Sigmoid colon (tissue), 7 donors: Measurements from ENCODE around the gene ACTN1. TPM values are rescaled to one million over a fixed set of nuclear protein-coding genes. Genes with fewer than 3 reads are reported as not detected.
A peak's percentile ranks its signal among the peaks of the same experiment; 100 is the strongest.

ENCODE experiments used
- DNase-seq: peaks from one replicate; pipeline ENCODE4 v3.0.0-alpha.2; 2019
- H3K27ac ChIP-seq, 4 donors: fragments of 200-600 bp; sonication (generic); one replicate each; pipeline ENCODE4 v1.5.1; 2016 to 2019; ENCODE audit warnings: mild to moderate bottlenecking in 1 of 4
- H3K27me3 ChIP-seq, 3 donors: fragments of 200-600 bp; sonication (generic); one replicate each; pipeline ENCODE4 v1.5.1; 2019; ENCODE audit warnings: mild to moderate bottlenecking in 1 of 3
- H3K36me3 ChIP-seq, 4 donors: fragments of 200-600 bp; sonication (generic); one replicate each; pipeline ENCODE4 v1.5.1; 2016 to 2019
- H3K4me1 ChIP-seq, 4 donors: fragments of 200-600 bp; sonication (generic); one replicate each; pipeline ENCODE4 v1.5.1; 2017 to 2019
- H3K4me3 ChIP-seq, 4 donors: fragments of 200-600 bp; sonication (generic); one replicate each; pipeline ENCODE4 v1.5.1; 2017 to 2019; ENCODE audit warnings: mild to moderate bottlenecking in 2 of 4, moderate library complexity in 1 of 4
- H3K9me3 ChIP-seq, 4 donors: fragments of 200-600 bp in 3 of 4; sonication (generic) in 3 of 4; one replicate each; pipeline versions ENCODE4 v1.5.1 to v1.6.1; 2013 to 2019
- EP300 ChIP-seq, 4 donors: sonication (generic); formaldehyde crosslinking; IDR thresholded peaks; one replicate each; pipeline ENCODE4 v1.6.1; 2017; ENCODE audit warnings: antibody characterized with exemption in 4 of 4
- POLR2A ChIP-seq, 2 donors: fragments of 450-650 bp; IDR thresholded peaks; one replicate each; pipeline ENCODE4 v1.6.1; 2016; ENCODE audit warnings: antibody characterized with exemption in 2 of 2, mild to moderate bottlenecking in 2 of 2, moderate library complexity in 2 of 2
- POLR2AphosphoS5 ChIP-seq, 4 donors: sonication (generic); formaldehyde crosslinking; IDR thresholded peaks; one replicate each; pipeline ENCODE4 v1.6.1; 2017; ENCODE audit warnings: antibody characterized with exemption in 4 of 4
- WGBS, 2 donors: extraction: QIAGEN DNeasy Blood & Tissue Kit; methylation state at CpG; one replicate each; pipeline ENCODE4 v1.1.7; 2013; 5-methylcytosine and 5-hydroxymethylcytosine counted together
- intact Hi-C: fragments of 100-400 bp; cut with DNase I; formaldehyde crosslinking; loops from one replicate; pipeline ENCODE4 v1.15.1; 2023
- polyA plus RNA-seq, 3 donors: library from polyadenylated mRNA; stranded (reverse); fragments of 200-250 nt; gene quantifications; one replicate each; pipeline ENCODE4 v1.2.3, GENCODE V29; 2013
- total RNA-seq, 4 donors: library from RNA; depleted of rRNA; stranded (reverse); fragments of >200 nt; gene quantifications; one replicate each; pipeline ENCODE4 v1.1.0, GENCODE V29; 2016
- TF ChIP-seq, protein P1 (sequence below), 4 experiments: fragments of 450-650 bp in 3 of 4; fragments of 200-600 bp in 1 of 4; IDR thresholded peaks; one replicate each; pipeline ENCODE4 v1.5.1; 2016 to 2019; ENCODE audit warnings: antibody characterized with exemption in 4 of 4, mild to moderate bottlenecking in 3 of 4, moderate library complexity in 2 of 4
- donor health status: healthy with polysubstance abuse.
- donor health status: Bipolar disorder and iron deficiency.
- donor health status: healthy.

Gene ACTN1
- total and polyA plus RNA-seq, 7 donors, result 20.1 to 1,069 (median 372) TPM

GRCh38 chr14:68972507-68973218, 6.4 kb downstream of the ACTN1 start:
- intact Hi-C loops, result no loop called here
- Histone ChIP-seq H3K4me1 (peaks cover 0 to 100% (median 97%) of the 10 kb centered on the region in 4 donors), H3K4me3 (peak overlapping the region in 1 of 4 donors; percentile 0), H3K27ac (peak overlapping the region; percentile 98 to 100 (median 100)), H3K27me3 (no peaks in the 10 kb centered on the region), H3K36me3 (peaks cover 3 to 35% (median 21%) of the 10 kb centered on the region in 4 donors), H3K9me3 (no peaks in the 10 kb centered on the region)
- DNase-seq, result peak; percentile 63
- WGBS, 2 donors, result 82% methylated on average over 14 of the region's 14 CpGs
- no peak for TF ChIP-seq POLR2AphosphoS5 (IDR thresholded peaks at IDR 0.05)
- no peak for TF ChIP-seq EP300 (IDR thresholded peaks at IDR 0.05)
- TF ChIP-seq, protein P1, sequence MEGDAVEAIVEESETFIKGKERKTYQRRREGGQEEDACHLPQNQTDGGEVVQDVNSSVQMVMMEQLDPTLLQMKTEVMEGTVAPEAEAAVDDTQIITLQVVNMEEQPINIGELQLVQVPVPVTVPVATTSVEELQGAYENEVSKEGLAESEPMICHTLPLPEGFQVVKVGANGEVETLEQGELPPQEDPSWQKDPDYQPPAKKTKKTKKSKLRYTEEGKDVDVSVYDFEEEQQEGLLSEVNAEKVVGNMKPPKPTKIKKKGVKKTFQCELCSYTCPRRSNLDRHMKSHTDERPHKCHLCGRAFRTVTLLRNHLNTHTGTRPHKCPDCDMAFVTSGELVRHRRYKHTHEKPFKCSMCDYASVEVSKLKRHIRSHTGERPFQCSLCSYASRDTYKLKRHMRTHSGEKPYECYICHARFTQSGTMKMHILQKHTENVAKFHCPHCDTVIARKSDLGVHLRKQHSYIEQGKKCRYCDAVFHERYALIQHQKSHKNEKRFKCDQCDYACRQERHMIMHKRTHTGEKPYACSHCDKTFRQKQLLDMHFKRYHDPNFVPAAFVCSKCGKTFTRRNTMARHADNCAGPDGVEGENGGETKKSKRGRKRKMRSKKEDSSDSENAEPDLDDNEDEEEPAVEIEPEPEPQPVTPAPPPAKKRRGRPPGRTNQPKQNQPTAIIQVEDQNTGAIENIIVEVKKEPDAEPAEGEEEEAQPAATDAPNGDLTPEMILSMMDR (IDR thresholded peaks at IDR 0.05), result no peak
- TF ChIP-seq POLR2A (IDR thresholded peaks at IDR 0.05), result no peak

DNA sequence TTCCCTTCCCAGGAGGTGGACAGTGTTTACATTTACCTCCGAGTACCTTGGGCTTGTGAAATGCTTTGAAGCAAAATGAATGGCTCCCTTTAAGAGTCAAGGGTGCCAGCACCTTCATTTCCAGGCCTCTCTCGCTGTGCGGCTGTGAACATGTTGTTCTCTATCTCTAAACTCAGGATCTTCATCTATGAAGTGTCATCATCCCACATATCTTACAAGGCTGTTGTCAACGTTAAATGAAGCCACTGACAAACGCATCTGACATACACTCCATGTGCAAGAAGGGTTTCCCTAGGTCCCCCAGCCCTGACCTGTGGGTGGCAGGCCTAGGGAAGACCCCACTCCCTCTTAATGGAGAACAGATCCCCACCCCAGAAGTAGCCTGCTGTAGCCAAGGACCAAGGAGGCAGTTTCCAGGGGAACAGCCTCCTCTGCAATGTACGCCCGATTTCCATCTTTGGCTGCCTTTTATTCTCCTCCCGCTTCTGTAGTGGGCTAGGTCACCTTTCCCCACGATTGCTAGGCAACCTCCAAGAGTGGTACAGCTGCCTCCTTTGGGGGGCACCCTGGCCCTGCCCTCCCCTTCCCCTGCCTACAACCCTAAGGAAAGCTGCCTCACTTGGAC, 7.6 kb downstream of the ACTN1 start:
- peaks cover 3 to 35% (median 21%) of the 10 kb centered on the region in 4 donors for H3K36me3 ChIP-seq
- intact Hi-C loops, result no loop called here
- H3K9me3 ChIP-seq, result no peaks in the 10 kb centered on the region
- WGBS, 2 donors, result 82 to 83% methylated on average over 9 of the region's 9 CpGs
- H3K4me1 ChIP-seq, result peaks cover 0 to 100% (median 99%) of the 10 kb centered on the region in 4 donors
- peak; percentile 49 for DNase-seq
- no peaks in the 10 kb centered on the region for H3K27me3 ChIP-seq
- peak in 3 of 4 donors; percentile 20 to 41 (median 40) for TF ChIP-seq POLR2AphosphoS5 (IDR thresholded peaks at IDR 0.05)
- TF ChIP-seq POLR2A (IDR thresholded peaks at IDR 0.05), result no peak
- peak overlapping the region; percentile 98 to 100 (median 100) for H3K27ac ChIP-seq
- no peak overlapping the region for H3K4me3 ChIP-seq

DNA sequence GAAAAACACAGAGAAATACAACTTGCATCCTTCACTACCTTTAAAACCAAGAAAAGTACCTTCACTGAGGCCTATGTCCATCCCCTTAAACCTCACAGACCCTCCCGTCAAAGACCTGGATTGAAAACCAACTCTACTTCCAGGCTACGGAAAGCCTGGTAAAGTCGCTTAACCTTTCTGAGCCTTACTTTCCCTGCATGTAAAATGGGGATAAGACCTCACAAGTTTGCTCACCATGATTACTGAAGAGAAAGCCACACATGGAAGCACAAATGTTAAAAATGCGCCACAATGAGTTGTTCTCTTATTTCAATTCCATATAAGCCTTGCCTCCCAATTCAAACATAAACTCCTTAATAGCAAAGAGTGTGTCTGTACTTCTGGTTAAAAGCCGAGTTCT, 8.4 kb downstream of the ACTN1 start:
- peaks cover 0 to 100% (median 100%) of the 10 kb centered on the region in 4 donors for H3K4me1 ChIP-seq
- H3K4me3 ChIP-seq, result no peak overlapping the region
- H3K27me3 ChIP-seq, result no peaks in the 10 kb centered on the region
- peaks cover 3 to 35% (median 21%) of the 10 kb centered on the region in 4 donors for H3K36me3 ChIP-seq
- no peak for DNase-seq
- peak overlapping the region; percentile 98 to 100 (median 100) for H3K27ac ChIP-seq
- no peaks in the 10 kb centered on the region for H3K9me3 ChIP-seq
- 69 to 81% methylated on average over 5 of the region's 5 CpGs for WGBS, 2 donors
- intact Hi-C loops, result no loop called here
- TF ChIP-seq, protein P1 (IDR thresholded peaks at IDR 0.05), result no peak
- TF ChIP-seq EP300 (IDR thresholded peaks at IDR 0.05), result no peak
- no peak for TF ChIP-seq POLR2A (IDR thresholded peaks at IDR 0.05)
- TF ChIP-seq POLR2AphosphoS5 (IDR thresholded peaks at IDR 0.05), result no peak

GRCh38 chr14:68970038-68970612, 9.0 kb downstream of the ACTN1 start:
- peak; percentile 62 for DNase-seq
- H3K36me3 ChIP-seq, result peaks cover 3 to 35% (median 21%) of the 10 kb centered on the region in 4 donors
- 11 to 15% methylated on average over 8 of the region's 8 CpGs for WGBS, 2 donors
- peaks cover 0 to 100% (median 100%) of the 10 kb centered on the region in 4 donors for H3K4me1 ChIP-seq
- H3K9me3 ChIP-seq, result no peaks in the 10 kb centered on the region
- H3K4me3 ChIP-seq, result no peak overlapping the region
- H3K27ac ChIP-seq, result peak overlapping the region; percentile 98 to 100 (median 100)
- H3K27me3 ChIP-seq, result no peaks in the 10 kb centered on the region
- intact Hi-C loops, result no loop called here
- no peak for TF ChIP-seq EP300 (IDR thresholded peaks at IDR 0.05)
- no peak for TF ChIP-seq POLR2A (IDR thresholded peaks at IDR 0.05)
- TF ChIP-seq, protein P1 (IDR thresholded peaks at IDR 0.05), result no peak
- TF ChIP-seq POLR2AphosphoS5 (IDR thresholded peaks at IDR 0.05), result peak in 1 of 4 donors; percentile 26
